ENCODE data around the gene BPGM. TPM values are rescaled to one million over a fixed set of nuclear protein-coding genes. Genes with fewer than 3 reads are reported as not detected.
"Not testable (repeated sequence)": the region's sequence is repeated elsewhere in the genome, so short reads cannot be mapped to it uniquely, and the experiment has no call there.

The BPGM gene
- total RNA-seq, 1 donor from 2014 or later, result 21.1 TPM

DNA sequence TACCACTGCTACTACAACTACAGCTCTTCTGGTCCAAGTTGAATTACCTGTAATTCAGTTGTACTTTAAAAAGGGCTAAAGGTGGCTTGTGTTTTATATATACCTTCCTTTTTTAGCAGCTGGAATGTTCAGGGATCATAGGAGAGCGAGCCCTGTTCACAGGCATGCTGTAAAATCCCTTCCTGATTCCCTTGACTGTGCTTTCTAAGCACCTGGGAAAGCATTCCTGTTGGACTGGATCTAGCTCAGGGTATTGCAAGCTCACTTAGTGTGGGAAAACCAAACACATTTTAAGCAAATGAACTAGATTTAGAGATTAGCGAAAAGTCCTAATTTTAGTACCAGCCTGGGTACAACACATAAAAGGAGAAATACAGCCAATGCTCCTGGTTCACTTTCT lies 31.5 kb downstream of the BPGM start:
- Mint-ChIP-seq H3K4me3 (no peak overlapping the region), H3K36me3 (ENCODE audit: low read depth) (peaks cover 23% of the 10 kb centered on the region), H3K27ac (ENCODE audit: unreplicated experiment) (no peak overlapping the region), H3K27me3 (ENCODE audit: low read depth) (no peaks in the 10 kb centered on the region), H3K9me3 (peaks cover 7% of the 10 kb centered on the region), H3K4me1 (no peaks in the 10 kb centered on the region)
- TF ChIP-seq CTCF (conservative IDR thresholded peaks at IDR 0.05), result no peak
- no peak for DNase-seq (ENCODE audit: low read depth, low spot score)

DNA sequence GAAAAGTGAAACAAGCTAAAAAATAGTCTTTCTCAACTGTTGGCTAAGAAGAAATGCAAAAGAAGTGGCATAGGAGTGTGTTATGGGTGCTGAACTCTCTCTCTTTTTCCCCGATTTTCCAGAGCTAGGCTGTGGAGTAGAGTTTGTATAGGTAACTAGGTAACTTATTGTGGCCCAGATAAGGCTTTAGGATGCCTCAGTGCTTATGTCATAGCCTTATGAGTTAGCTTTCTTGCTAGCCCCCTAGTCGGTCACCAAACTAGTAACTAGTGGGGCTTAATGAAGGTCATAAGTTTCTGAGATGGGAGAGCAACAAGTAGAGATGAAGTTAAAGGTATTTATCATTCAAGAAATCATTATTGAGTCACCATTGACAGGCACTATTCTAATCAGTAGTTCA lies 32.4 kb downstream of the BPGM start:
- TF ChIP-seq CTCF (conservative IDR thresholded peaks at IDR 0.05), result no peak
- H3K9me3 Mint-ChIP-seq, result peaks cover 4% of the 10 kb centered on the region
- peaks cover 19% of the 10 kb centered on the region for H3K36me3 Mint-ChIP-seq (ENCODE audit: low read depth)
- H3K4me1 Mint-ChIP-seq, result no peaks in the 10 kb centered on the region
- H3K27me3 Mint-ChIP-seq (ENCODE audit: low read depth), result no peaks in the 10 kb centered on the region
- no peak overlapping the region for H3K4me3 Mint-ChIP-seq
- no peak overlapping the region for H3K27ac Mint-ChIP-seq (ENCODE audit: unreplicated experiment)
- DNase-seq (ENCODE audit: low read depth, low spot score), result no peak

DNA sequence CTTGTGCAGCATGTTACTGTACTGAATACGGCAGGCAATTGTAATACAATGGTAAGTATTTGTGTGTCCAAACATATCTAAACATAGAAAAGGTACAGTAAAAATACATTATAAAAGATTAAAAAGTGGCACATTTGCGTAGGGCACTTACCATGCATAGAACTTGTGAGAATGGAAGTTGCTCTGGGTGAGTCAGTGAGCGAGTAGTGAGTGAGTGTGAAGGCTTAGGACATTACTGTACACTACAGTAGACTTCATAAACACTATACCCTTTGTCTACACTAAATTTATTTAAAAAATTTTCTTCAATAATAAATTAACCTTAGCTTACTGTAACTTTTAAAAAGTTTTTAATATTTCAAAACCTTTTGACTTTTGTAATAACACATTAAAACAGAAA lies 37.5 kb downstream of the BPGM start:
- no peak overlapping the region for H3K4me3 Mint-ChIP-seq
- no peak overlapping the region for H3K27ac Mint-ChIP-seq (ENCODE audit: unreplicated experiment)

DNA sequence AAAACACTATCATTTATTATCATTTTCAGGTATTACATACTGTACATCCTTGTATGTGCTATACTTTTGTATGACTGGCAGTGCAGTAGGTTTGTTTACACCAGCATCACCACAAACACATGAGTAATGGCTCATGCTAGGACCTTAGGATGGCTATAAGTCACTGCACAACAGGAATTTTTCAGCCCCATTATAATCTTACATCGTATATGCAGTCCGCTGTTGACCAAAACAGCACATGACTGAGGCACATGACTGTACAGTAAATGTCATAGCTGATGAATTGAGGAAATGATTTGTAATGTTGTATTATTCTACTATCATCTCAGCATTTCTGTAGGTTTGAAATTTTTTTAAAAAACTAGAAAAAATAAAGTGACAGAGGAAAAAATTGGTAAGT lies 38.6 kb downstream of the BPGM start:
- Mint-ChIP-seq H3K9me3 (no peaks in the 10 kb centered on the region), H3K27ac (ENCODE audit: unreplicated experiment) (no peak overlapping the region), H3K27me3 (ENCODE audit: low read depth) (no peaks in the 10 kb centered on the region)

More for the DNA sequence above, 37.5 kb downstream of the BPGM start:
- H3K27me3 Mint-ChIP-seq (ENCODE audit: low read depth), result no peaks in the 10 kb centered on the region
- no peak for TF ChIP-seq CTCF (conservative IDR thresholded peaks at IDR 0.05)
- DNase-seq (ENCODE audit: low read depth, low spot score), result no peak
- H3K9me3 Mint-ChIP-seq, result no peaks in the 10 kb centered on the region
- H3K4me1 Mint-ChIP-seq, result peaks cover 8% of the 10 kb centered on the region
- H3K36me3 Mint-ChIP-seq (ENCODE audit: low read depth), result peaks cover 8% of the 10 kb centered on the region

DNA sequence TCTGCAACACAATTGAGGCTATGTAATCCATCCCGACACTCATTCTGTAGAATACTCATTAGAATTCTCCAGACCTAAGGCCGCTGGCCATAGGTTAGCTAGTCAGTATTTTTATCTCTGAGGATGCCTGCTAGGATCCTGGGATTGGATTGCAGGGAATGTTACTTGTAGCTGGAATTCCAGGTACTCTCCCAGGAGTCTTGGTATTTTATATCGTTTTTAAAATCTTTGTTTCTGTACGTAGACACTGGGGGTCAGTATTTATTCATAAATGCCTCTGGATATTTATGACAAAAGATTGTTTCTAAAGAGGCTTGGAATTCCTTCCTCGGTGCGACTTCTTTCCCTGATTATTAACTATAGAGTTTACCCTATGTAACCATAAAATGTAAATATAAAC lies 40.1 kb downstream of the BPGM start:
- Mint-ChIP-seq H3K9me3 (no peaks in the 10 kb centered on the region), H3K4me3 (no peak overlapping the region), H3K27ac (ENCODE audit: unreplicated experiment) (no peak overlapping the region), H3K36me3 (ENCODE audit: low read depth) (no peaks in the 10 kb centered on the region), H3K4me1 (peaks cover 25% of the 10 kb centered on the region), H3K27me3 (ENCODE audit: low read depth) (no peaks in the 10 kb centered on the region)
- TF ChIP-seq CTCF (conservative IDR thresholded peaks at IDR 0.05), result peak; percentile 61
- DNase-seq (ENCODE audit: low read depth, low spot score), result no peak

More for the DNA sequence above, 38.6 kb downstream of the BPGM start:
- H3K36me3 Mint-ChIP-seq (ENCODE audit: low read depth), result peaks cover 4% of the 10 kb centered on the region
- no peak for DNase-seq (ENCODE audit: low read depth, low spot score)
- TF ChIP-seq CTCF (conservative IDR thresholded peaks at IDR 0.05), result no peak
- peaks cover 12% of the 10 kb centered on the region for H3K4me1 Mint-ChIP-seq
- no peak overlapping the region for H3K4me3 Mint-ChIP-seq

DNA sequence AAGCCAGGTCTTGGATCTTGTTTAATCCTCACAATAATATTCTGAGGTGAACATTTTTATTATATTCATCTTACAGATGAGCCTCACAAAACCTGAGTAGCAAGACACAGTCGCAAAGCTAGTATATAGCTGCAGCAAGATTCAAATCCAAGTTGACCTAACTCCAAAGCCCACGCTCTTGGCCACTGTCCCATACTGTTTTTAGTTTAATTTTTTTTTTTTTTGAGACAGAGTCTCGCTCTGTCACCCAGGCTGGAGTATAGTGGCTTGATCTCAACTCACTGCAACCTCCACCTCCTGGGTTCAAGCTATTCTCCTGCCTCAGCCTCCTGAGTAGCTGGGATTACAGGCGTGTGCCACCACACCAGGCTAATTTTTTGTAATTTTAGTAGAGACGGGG lies 42.9 kb downstream of the BPGM start:
- H3K4me3 Mint-ChIP-seq; H3K36me3 Mint-ChIP-seq (ENCODE audit: low read depth); H3K27me3 Mint-ChIP-seq (ENCODE audit: low read depth); H3K9me3 Mint-ChIP-seq; DNase-seq (ENCODE audit: low read depth, low spot score); H3K27ac Mint-ChIP-seq (ENCODE audit: unreplicated experiment): not testable (repeated sequence)
- H3K4me1 Mint-ChIP-seq, result peaks cover 25% of the 10 kb centered on the region

Measured in neural crest cell (in vitro differentiated cells).